GM23248 (cell line): ENCODE measurements around the gene MTHFR. TPM values are rescaled to one million over a fixed set of nuclear protein-coding genes. Genes with fewer than 3 reads are reported as not detected.

Source experiments
- DNase-seq: peaks from one replicate; pipeline ENCODE4 v3.0.0-alpha.2; 2015
- H2AFZ ChIP-seq: fragments of 200-600 bp; sonication (generic); 2 replicates; pipeline ENCODE4 v1.6.1; 2016; ENCODE audit warnings: antibody characterized with exemption
- H3F3A ChIP-seq: fragments of 200-600 bp; sonication (generic); 2 replicates; pipeline ENCODE4 v1.6.1; 2016; ENCODE audit warnings: mild to moderate bottlenecking, antibody characterized with exemption, mixed run types; ENCODE audit not compliant: insufficient read depth
- H3K27ac ChIP-seq: fragments of 200-600 bp; sonication (generic); 2 replicates; pipeline ENCODE4 v1.5.1; 2016; ENCODE audit warnings: mild to moderate bottlenecking
- H3K27me3 ChIP-seq: fragments of 200-600 bp; sonication (generic); replicated peaks from 2 replicates; pipeline ENCODE4 v1.6.1; 2016; ENCODE audit warnings: mild to moderate bottlenecking; ENCODE audit not compliant: insufficient read depth
- H3K36me3 ChIP-seq: fragments of 200-600 bp; sonication (generic); 2 replicates; pipeline ENCODE4 v1.6.1; 2016; ENCODE audit warnings: low read depth, mild to moderate bottlenecking
- H3K4me1 ChIP-seq: fragments of 200-600 bp; sonication (generic); 2 replicates; pipeline ENCODE4 v1.6.1; 2016; ENCODE audit warnings: mild to moderate bottlenecking; ENCODE audit not compliant: insufficient read depth
- H3K4me2 ChIP-seq: fragments of 200-600 bp; sonication (generic); one replicate; pipeline ENCODE4 v1.6.1; 2016; ENCODE audit warnings: mild to moderate bottlenecking; ENCODE audit not compliant: unreplicated experiment
- H3K4me3 ChIP-seq: fragments of 200-600 bp; sonication (generic); 2 replicates; pipeline ENCODE4 v1.5.1; 2016; ENCODE audit warnings: mild to moderate bottlenecking
- H3K79me2 ChIP-seq: fragments of 200-600 bp; sonication (generic); 2 replicates; pipeline ENCODE4 v1.6.1; 2016; ENCODE audit warnings: mild to moderate bottlenecking; ENCODE audit not compliant: insufficient read depth
- H3K9ac ChIP-seq: fragments of 200-600 bp; sonication (generic); 2 replicates; pipeline ENCODE4 v1.6.1; 2016; ENCODE audit warnings: mild to moderate bottlenecking
- H3K9me2 ChIP-seq: fragments of 200-600 bp; sonication (generic); 2 replicates; pipeline ENCODE4 v1.6.1; 2016; ENCODE audit warnings: mixed run types, mild to moderate bottlenecking, moderate library complexity; ENCODE audit not compliant: insufficient read depth
- H3K9me3 ChIP-seq: fragments of 200-600 bp; sonication (generic); one replicate; pipeline ENCODE4 v1.6.1; 2017; ENCODE audit warnings: low read depth
- H4K20me1 ChIP-seq: fragments of 200-600 bp; sonication (generic); 2 replicates; pipeline ENCODE4 v1.6.0; 2016; ENCODE audit not compliant: insufficient read depth
- EZH2 ChIP-seq: fragments of 200-600 bp; sonication (generic); IDR thresholded peaks from 2 replicates; pipeline ENCODE4 v1.6.1; 2018; ENCODE audit warnings: antibody characterized with exemption, mild to moderate bottlenecking; ENCODE audit not compliant: insufficient read depth, poor library complexity, severe bottlenecking
- EZH2phosphoT487 ChIP-seq: fragments of 200-600 bp; sonication (generic); IDR thresholded peaks from 2 replicates; pipeline ENCODE4 v1.6.1; 2018; ENCODE audit warnings: antibody characterized with exemption, moderate library complexity, mild to moderate bottlenecking, low read depth; ENCODE audit not compliant: insufficient read depth
- WGBS, 2 experiments: methylation state at CpG; one replicate each; pipeline ENCODE4 v1.1.6; 2015 to 2017; ENCODE audit warnings: low lambda C conversion rate in 2 of 2, low coverage in 1 of 2; ENCODE audit errors: missing lambda C conversion rate in 2 of 2; 5-methylcytosine and 5-hydroxymethylcytosine counted together
- in situ Hi-C: fragments of 300-500 bp; cut with MboI; formaldehyde crosslinking; loops from 2 replicates; pipeline ENCODE4 v1.15.0; 2020
- polyA plus RNA-seq: library from polyadenylated mRNA; unstranded; fragments of >200 nt; fragmentation: Nextera tagmentation; extraction: Ambion mirVana; gene quantifications from 2 replicates; pipeline ENCODE4 v1.2.1, GENCODE V29; 2016
- total RNA-seq: library from RNA; depleted of rRNA; stranded (reverse); fragments of >200 nt; shearing (Covaris generic); gene quantifications from 2 replicates; pipeline ENCODE4 v1.2.3, GENCODE V29; 2014

Gene MTHFR
- total and polyA plus RNA-seq, 2 experiments from 2014 or later, result 5.1 to 16.1 TPM

- in situ Hi-C loops, result no loop called here
- 62 to 63% methylated on average over 35 to 38 of the region's 40 CpGs for WGBS, 2 experiments
- TF ChIP-seq EZH2phosphoT487 (no peak), EZH2 (no peak)
Measured at GRCh38 chr1:11838349-11839272, 32.8 kb upstream of the MTHFR start.

DNA sequence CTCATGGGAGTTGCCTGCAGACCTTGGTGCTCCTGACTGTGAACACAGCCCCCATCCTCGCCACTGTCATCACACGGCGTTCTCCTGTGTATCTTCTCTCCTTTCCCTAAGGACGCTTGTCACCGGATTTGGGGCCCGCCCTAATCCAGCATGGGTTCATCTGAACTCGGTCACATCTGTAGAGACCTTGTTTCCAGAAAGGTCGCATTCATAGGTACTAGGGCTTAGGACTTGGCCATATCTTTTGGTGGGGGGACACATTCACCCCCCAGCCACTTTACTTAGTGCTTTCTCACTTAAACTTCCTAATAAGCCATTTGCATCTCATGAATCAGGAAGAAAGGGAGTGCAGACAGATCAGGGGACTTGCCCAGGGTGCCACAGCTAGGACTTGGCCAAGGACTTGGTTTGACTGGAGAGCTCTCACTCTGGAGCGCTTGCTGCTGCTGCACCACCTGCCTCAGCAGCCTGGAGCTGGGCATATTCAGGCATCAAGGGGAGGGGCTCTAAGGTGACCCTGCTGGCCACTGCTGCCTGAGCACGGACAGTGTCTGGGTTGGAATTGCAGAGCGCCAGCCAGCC lies 32.1 kb upstream of the MTHFR start:
- Histone ChIP-seq H3K4me2 (no peak overlapping the region), H3K4me1 (no peaks in the 10 kb centered on the region), H2AFZ (no peak overlapping the region), H3K9me3 (no peaks in the 10 kb centered on the region), H3K27ac (no peak overlapping the region), H3K9ac (no peak overlapping the region), H3F3A (no peaks in the 10 kb centered on the region), H3K27me3 (no peaks in the 10 kb centered on the region), H4K20me1 (no peaks in the 10 kb centered on the region), H3K4me3 (no peak overlapping the region), H3K9me2 (no peaks in the 10 kb centered on the region), H3K36me3 (peaks cover 32% of the 10 kb centered on the region), H3K79me2 (no peaks in the 10 kb centered on the region)
- TF ChIP-seq EZH2phosphoT487 (no peak), EZH2 (no peak)
- in situ Hi-C loops, result no loop called here
- 85 to 88% methylated on average over 10 to 11 of the region's 11 CpGs for WGBS, 2 experiments
- no peak for DNase-seq

More at GRCh38 chr1:11838349-11839272, 32.8 kb upstream of the MTHFR start:
- Histone ChIP-seq H3K9me3 (no peaks in the 10 kb centered on the region), H3K9ac (no peak overlapping the region), H3K4me3 (no peak overlapping the region), H3K79me2 (no peaks in the 10 kb centered on the region), H2AFZ (no peak overlapping the region), H3K4me1 (no peaks in the 10 kb centered on the region), H4K20me1 (no peaks in the 10 kb centered on the region), H3K27me3 (no peaks in the 10 kb centered on the region), H3K27ac (no peak overlapping the region), H3F3A (no peaks in the 10 kb centered on the region), H3K9me2 (no peaks in the 10 kb centered on the region), H3K4me2 (no peak overlapping the region), H3K36me3 (peaks cover 32% of the 10 kb centered on the region)
- DNase-seq, result peak; percentile 79

- no peaks in the 10 kb centered on the region for H3F3A ChIP-seq
- H3K27ac ChIP-seq, result no peak overlapping the region
- no peak overlapping the region for H3K4me3 ChIP-seq
- in situ Hi-C loops, result no loop called here
- no peak overlapping the region for H3K4me2 ChIP-seq
- 91% methylated on average over 36 of the region's 36 CpGs for WGBS, 2 experiments
- H3K9me2 ChIP-seq, result no peaks in the 10 kb centered on the region
- no peak overlapping the region for H2AFZ ChIP-seq
- no peaks in the 10 kb centered on the region for H4K20me1 ChIP-seq
- H3K4me1 ChIP-seq, result no peaks in the 10 kb centered on the region
- no peaks in the 10 kb centered on the region for H3K27me3 ChIP-seq
- DNase-seq, result no peak
- no peaks in the 10 kb centered on the region for H3K79me2 ChIP-seq
- no peak overlapping the region for H3K9ac ChIP-seq
- no peaks in the 10 kb centered on the region for H3K9me3 ChIP-seq
- TF ChIP-seq EZH2phosphoT487 (no peak), EZH2 (no peak)
- peaks cover 32% of the 10 kb centered on the region for H3K36me3 ChIP-seq
Measured at GRCh38 chr1:11836955-11837766, 31.4 kb upstream of the MTHFR start.

- WGBS, 2 experiments, result 91% methylated on average over 28 of the region's 28 CpGs
- H3K9me2 ChIP-seq, result no peaks in the 10 kb centered on the region
- H3K4me2 ChIP-seq, result no peak overlapping the region
- no peak overlapping the region for H3K9ac ChIP-seq
- no peaks in the 10 kb centered on the region for H3K4me1 ChIP-seq
- no peak for TF ChIP-seq EZH2phosphoT487
- TF ChIP-seq EZH2, result no peak
- no peaks in the 10 kb centered on the region for H3K9me3 ChIP-seq
- no peaks in the 10 kb centered on the region for H3K27me3 ChIP-seq
- H3K36me3 ChIP-seq, result peaks cover 19% of the 10 kb centered on the region
- no peak overlapping the region for H3K27ac ChIP-seq
- no peaks in the 10 kb centered on the region for H3F3A ChIP-seq
- in situ Hi-C loops, result no loop called here
- H3K79me2 ChIP-seq, result no peaks in the 10 kb centered on the region
- H2AFZ ChIP-seq, result no peak overlapping the region
- no peaks in the 10 kb centered on the region for H4K20me1 ChIP-seq
- no peak overlapping the region for H3K4me3 ChIP-seq
- no peak for DNase-seq
Measured at GRCh38 chr1:11835441-11836225, 29.9 kb upstream of the MTHFR start.
